Keratinocyte (primary cell): ENCODE measurements around the gene CMIP.

Source experiments
- EZH2 ChIP-seq: IDR thresholded peaks from one replicate; pipeline ENCODE4 v1.6.1; 2012; ENCODE audit warnings: inconsistent platforms, mild to moderate bottlenecking, low read length, moderate library complexity
- TF ChIP-seq, protein P1 (sequence below), 3 experiments: IDR thresholded peaks in 1 of 3; conservative IDR thresholded peaks in 1 of 3; optimal IDR thresholded peaks in 1 of 3; 2 replicates in 2 of 3; 3 replicates in 1 of 3; pipeline versions ENCODE3 to v1.5.1; 2011; ENCODE audit warnings: low read length in 3 of 3, mild to moderate bottlenecking in 3 of 3, moderate library complexity in 2 of 3, control low read depth in 1 of 3, inconsistent platforms in 1 of 3; ENCODE audit not compliant: insufficient read depth in 2 of 3; ENCODE audit errors: extremely low read depth in 1 of 3

DNA sequence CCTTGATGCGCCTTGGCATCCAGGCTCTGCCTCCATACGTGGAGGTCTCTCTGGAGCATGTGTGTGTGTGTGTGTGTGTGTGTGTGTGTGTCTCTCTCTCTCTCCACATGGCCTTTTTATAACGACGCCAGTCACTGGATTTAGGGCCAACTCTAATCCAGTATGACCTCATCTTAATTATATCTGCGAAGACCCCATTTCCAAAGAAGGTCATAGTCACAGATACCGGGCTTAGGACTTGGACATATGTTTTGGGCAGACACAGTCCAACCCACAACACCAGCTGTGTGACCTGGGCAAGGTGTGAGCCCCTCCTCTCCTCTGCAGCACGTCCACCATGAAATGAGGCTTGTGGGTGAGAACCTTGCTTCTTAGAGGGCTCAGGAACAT is 196.1 kb downstream of the CMIP start:
- TF ChIP-seq, protein P1, sequence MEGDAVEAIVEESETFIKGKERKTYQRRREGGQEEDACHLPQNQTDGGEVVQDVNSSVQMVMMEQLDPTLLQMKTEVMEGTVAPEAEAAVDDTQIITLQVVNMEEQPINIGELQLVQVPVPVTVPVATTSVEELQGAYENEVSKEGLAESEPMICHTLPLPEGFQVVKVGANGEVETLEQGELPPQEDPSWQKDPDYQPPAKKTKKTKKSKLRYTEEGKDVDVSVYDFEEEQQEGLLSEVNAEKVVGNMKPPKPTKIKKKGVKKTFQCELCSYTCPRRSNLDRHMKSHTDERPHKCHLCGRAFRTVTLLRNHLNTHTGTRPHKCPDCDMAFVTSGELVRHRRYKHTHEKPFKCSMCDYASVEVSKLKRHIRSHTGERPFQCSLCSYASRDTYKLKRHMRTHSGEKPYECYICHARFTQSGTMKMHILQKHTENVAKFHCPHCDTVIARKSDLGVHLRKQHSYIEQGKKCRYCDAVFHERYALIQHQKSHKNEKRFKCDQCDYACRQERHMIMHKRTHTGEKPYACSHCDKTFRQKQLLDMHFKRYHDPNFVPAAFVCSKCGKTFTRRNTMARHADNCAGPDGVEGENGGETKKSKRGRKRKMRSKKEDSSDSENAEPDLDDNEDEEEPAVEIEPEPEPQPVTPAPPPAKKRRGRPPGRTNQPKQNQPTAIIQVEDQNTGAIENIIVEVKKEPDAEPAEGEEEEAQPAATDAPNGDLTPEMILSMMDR (optimal IDR thresholded peaks at IDR 0.05 in 1 of 3, IDR thresholded peaks at IDR 0.05 in 1 of 3, conservative IDR thresholded peaks at IDR 0.05 in 1 of 3; ENCODE audit: extremely low read depth in 1 of 3, insufficient read depth in 2 of 3, low read length in 3 of 3) = no peak
- TF ChIP-seq EZH2 = no peak
